ENCODE results near the gene MRPL50.

MRPL50 gene

GRCh38 chr9:101398068-101398929 is at the start of gene MRPL50, which contains the start of gene ZNF189:
Gene MRPL50, minus strand, starts transcription at chr9:101398618. Its CDS starts 26 bp downstream, at chr9:101398592.
Gene ZNF189, plus strand, starts transcription at chr9:101398851. Its CDS starts 306 bp downstream, at chr9:101399157.
- DNase-seq (ENCODE audit: low read depth in 3 of 3) = peak; percentile 91 to 95 (median 93)

GRCh38 chr9:101446732-101447131 is 48.3 kb upstream of the MRPL50 start:
- DNase-seq (ENCODE audit: low read depth in 3 of 3) = no peak

- no peak for DNase-seq (ENCODE audit: low read depth in 3 of 3)
These were observed 47.1 kb upstream of the MRPL50 start for GRCh38 chr9:101445353-101446029.

- DNase-seq (ENCODE audit: low read depth in 3 of 3) = no peak
These were observed 45.0 kb upstream of the MRPL50 start for GRCh38 chr9:101443364-101443771.

GRCh38 chr9:101442736-101443135 is 44.3 kb upstream of the MRPL50 start:
- no peak for DNase-seq (ENCODE audit: low read depth in 3 of 3)

- DNase-seq (ENCODE audit: low read depth in 3 of 3) = no peak
These were observed 43.9 kb upstream of the MRPL50 start for GRCh38 chr9:101442318-101442717.

GRCh38 chr9:101440714-101441230 is 42.4 kb upstream of the MRPL50 start:
- DNase-seq (ENCODE audit: low read depth in 3 of 3) = no peak

GRCh38 chr9:101438523-101438922 is 40.1 kb upstream of the MRPL50 start:
- DNase-seq (ENCODE audit: low read depth in 3 of 3) = no peak

- DNase-seq (ENCODE audit: low read depth in 3 of 3) = no peak
These were observed 39.4 kb upstream of the MRPL50 start for GRCh38 chr9:101437806-101438232.

GRCh38 chr9:101435601-101436079 is 37.2 kb upstream of the MRPL50 start, which contains the start of gene ALDOB:
Gene ALDOB, minus strand, starts transcription at chr9:101435774. Its CDS starts 4,887 bp downstream, at chr9:101430887.
- no peak for DNase-seq (ENCODE audit: low read depth in 3 of 3)

GRCh38 chr9:101434998-101435397 is 36.6 kb upstream of the MRPL50 start:
- no peak for DNase-seq (ENCODE audit: low read depth in 3 of 3)

GRCh38 chr9:101433229-101433628 is 34.8 kb upstream of the MRPL50 start:
- DNase-seq (ENCODE audit: low read depth in 3 of 3) = no peak

GRCh38 chr9:101432740-101433139 is 34.3 kb upstream of the MRPL50 start:
- DNase-seq (ENCODE audit: low read depth in 3 of 3) = no peak

- DNase-seq (ENCODE audit: low read depth in 3 of 3) = no peak
These were observed 33.8 kb upstream of the MRPL50 start for GRCh38 chr9:101432171-101432570.

- no peak for DNase-seq (ENCODE audit: low read depth in 3 of 3)
These were observed 31.3 kb upstream of the MRPL50 start for GRCh38 chr9:101429736-101430135.

- DNase-seq (ENCODE audit: low read depth in 3 of 3) = no peak
These were observed 30.5 kb upstream of the MRPL50 start for GRCh38 chr9:101428909-101429308.

GRCh38 chr9:101427957-101428655 is 29.7 kb upstream of the MRPL50 start:
- no peak for DNase-seq (ENCODE audit: low read depth in 3 of 3)

GRCh38 chr9:101427358-101427757 is 28.9 kb upstream of the MRPL50 start:
- DNase-seq (ENCODE audit: low read depth in 3 of 3) = no peak

- no peak for DNase-seq (ENCODE audit: low read depth in 3 of 3)
These were observed 23.2 kb upstream of the MRPL50 start for GRCh38 chr9:101421653-101422065.

- DNase-seq (ENCODE audit: low read depth in 3 of 3) = no peak
These were observed 21.4 kb upstream of the MRPL50 start for GRCh38 chr9:101419863-101420262.

- no peak for DNase-seq (ENCODE audit: low read depth in 3 of 3)
These were observed 20.4 kb upstream of the MRPL50 start for GRCh38 chr9:101418518-101419430.
